PFSK-1 (cell line): ENCODE data around the gene SLC25A33.

Experiments used
- POLR2AphosphoS5 ChIP-seq: IDR thresholded peaks from 2 replicates; pipeline ENCODE4 v1.6.1; 2012; ENCODE audit warnings: low read depth, mild to moderate bottlenecking, control low read depth, low read length, moderate library complexity
- REST ChIP-seq, 2 experiments: IDR thresholded peaks; 2 replicates each; pipeline versions ENCODE4 v1.6.1 to v1.8.0; 2011 to 2012; ENCODE audit warnings: low read depth in 2 of 2, low read length in 2 of 2, control low read depth in 1 of 2, inconsistent platforms in 1 of 2, mild to moderate bottlenecking in 1 of 2, moderate library complexity in 1 of 2; ENCODE audit not compliant: insufficient read depth in 1 of 2

GRCh38 chr1:9629445-9630201, 90.4 kb downstream of the SLC25A33 start:
- TF ChIP-seq POLR2AphosphoS5 (no peak), REST (IDR thresholded peaks at IDR 0.05; ENCODE audit: insufficient read depth in 1 of 2, low read depth in 2 of 2, low read length in 2 of 2) (no peak)
